ENCODE data around the gene TULP4.

GRCh38 chr6:158279615-158280014, 32.6 kb upstream of the TULP4 start:
- TF ChIP-seq POLR2A (IDR thresholded peaks at IDR 0.05) (no peak), CTCF (IDR thresholded peaks at IDR 0.05) (no peak)

All from uterus (tissue), 2 donors.